Measurements from ENCODE around the gene LINGO1.

Gene LINGO1

GRCh38 chr15:77656294-77656693 lies 23.6 kb upstream of the LINGO1 start:
- no peak for DNase-seq (ENCODE audit: low read depth, low spot score)

- DNase-seq (ENCODE audit: low read depth, low spot score): no peak
These were observed 22.3 kb upstream of the LINGO1 start for GRCh38 chr15:77654975-77655374.

- no peak for DNase-seq (ENCODE audit: low read depth, low spot score)
These were observed 21.2 kb upstream of the LINGO1 start for GRCh38 chr15:77653832-77654480.

DNA sequence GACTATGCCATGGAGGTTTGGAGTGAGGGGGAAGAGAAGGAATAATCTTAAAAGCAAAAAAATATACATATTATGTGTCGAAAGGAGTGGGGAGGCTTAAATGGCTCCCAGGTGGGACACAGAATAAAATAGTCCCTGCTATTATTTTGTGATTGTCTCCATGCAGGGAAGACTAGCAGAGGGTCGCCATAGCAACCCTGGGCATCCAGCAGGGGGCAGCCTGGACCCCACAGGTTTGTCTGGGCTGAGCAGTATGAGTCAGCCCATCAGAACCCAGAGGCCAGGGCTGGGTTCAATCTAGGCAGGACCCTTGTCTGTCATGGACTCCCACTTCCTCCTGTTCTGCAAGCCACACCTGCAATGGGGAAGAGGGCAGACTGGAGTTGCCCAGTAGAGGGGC lies 17.6 kb upstream of the LINGO1 start:
- no peak for DNase-seq (ENCODE audit: low read depth, low spot score)

GRCh38 chr15:77649610-77650009 lies 16.9 kb upstream of the LINGO1 start:
- DNase-seq (ENCODE audit: low read depth, low spot score): no peak

DNA sequence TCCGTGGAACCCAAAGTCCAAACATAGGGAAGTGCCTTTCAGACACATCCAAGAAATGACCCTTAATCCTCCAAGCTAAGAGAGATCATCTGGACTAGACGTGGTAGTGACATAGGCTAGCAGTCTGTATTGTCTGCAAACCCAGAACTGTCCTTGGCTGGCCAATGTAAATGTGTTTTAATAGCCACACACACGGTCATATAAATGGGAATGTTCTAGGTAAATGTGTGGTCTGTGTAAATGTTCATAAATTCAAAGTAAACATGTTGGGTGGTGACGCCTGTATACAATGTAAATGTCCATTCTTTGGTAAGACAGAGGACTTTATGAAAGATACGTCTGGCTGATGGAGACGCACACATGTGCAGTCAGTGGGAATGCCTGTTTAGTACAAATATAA lies 16.3 kb upstream of the LINGO1 start:
- DNase-seq (ENCODE audit: low read depth, low spot score): no peak

- no peak for DNase-seq (ENCODE audit: low read depth, low spot score)
These were observed 15.2 kb upstream of the LINGO1 start for GRCh38 chr15:77647961-77648360.

- no peak for DNase-seq (ENCODE audit: low read depth, low spot score)
These were observed 13.5 kb upstream of the LINGO1 start for GRCh38 chr15:77646104-77646694.

DNA sequence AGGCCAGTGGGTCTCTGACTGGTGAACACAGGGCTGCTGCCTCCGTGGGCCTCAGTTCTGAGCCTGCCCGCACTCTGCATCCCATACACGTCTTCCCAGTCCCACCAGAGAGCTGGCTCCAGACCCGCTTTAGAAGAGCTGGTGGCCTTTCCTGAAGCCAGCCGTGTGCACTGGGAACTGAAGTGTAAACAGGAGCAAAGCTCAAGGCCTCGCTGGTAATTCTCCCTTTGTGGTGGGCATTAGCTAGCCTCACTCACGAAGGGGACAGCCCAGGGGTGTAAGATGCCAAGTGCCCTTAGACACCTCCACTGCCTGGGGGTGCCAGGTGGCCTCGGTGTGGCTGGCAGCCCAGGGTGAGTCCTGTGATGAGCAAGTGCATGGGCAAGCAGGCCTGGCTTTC lies 12.9 kb upstream of the LINGO1 start:
- no peak for DNase-seq (ENCODE audit: low read depth, low spot score)

DNA sequence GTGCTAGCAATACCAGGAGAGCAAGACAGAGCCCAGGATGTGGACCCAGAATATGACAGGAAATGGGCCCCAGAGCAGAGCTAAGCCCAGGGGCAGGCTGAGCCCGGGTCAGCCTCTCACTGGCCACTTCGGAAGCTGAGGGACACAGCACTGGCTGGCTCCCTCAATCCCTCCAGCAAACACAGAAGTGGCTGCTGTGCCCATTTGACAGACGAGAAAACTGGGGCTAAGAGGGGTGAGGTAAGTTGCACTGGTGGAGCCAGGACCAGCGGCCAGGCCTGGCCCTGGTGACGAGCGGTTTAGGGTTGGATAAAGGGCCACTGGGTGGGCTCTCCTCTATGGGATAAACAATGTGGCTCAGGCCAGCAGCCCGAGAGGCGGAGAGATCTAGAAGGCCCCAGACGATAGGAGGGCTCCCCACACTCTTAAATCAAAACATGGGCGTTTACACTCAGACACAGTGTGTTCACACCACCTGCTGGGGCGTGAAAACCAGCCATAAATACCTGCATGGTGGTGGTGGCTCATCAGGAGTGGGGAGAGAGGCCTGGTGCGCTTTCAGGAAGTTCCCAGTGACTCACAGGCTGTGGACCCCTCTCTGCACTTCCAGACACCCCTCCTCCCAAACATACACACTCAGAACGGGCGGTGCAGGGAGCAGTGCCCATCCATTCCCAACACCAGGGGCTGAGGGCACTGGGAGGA lies 12.0 kb upstream of the LINGO1 start:
- no peak for DNase-seq (ENCODE audit: low read depth, low spot score)

- DNase-seq (ENCODE audit: low read depth, low spot score): no peak
These were observed 11.1 kb upstream of the LINGO1 start for GRCh38 chr15:77643764-77644163.

DNA sequence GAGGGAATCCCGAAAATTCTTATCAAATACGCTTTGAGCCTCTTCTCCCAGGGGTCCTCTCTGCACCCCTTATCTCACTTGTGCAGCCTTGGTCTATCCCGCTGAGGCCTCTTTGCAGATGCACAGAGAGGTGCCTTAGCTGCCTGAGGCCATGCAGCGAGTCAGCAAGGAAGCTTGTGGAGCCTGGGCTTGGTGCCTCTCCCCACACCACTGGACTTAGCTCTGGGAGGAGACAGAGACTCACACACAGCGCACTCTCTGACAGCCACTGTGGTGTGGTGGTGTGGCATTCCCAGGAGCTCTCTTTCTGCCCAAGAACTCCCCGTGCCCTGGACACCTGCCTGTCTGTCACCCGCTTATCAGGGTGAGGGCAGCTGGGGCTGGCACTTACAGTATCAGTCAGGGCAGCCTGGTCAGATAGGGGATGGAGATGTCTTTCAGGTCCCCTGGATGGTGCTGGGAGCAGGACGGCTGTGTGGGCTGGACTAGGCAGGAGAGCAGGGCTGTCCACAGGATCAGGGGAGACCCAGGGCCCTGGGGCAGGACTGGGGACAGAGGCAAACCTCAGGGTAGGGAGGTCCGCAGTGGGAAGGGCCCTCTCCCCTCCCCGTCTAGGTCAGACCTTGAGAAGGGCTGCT lies 10.2 kb upstream of the LINGO1 start:
- no peak for DNase-seq (ENCODE audit: low read depth, low spot score)

- no peak for DNase-seq (ENCODE audit: low read depth, low spot score)
These were observed 9.3 kb upstream of the LINGO1 start for GRCh38 chr15:77641999-77642398.

- no peak for DNase-seq (ENCODE audit: low read depth, low spot score)
These were observed 7.9 kb upstream of the LINGO1 start for GRCh38 chr15:77640615-77641014.

GRCh38 chr15:77639431-77639830 lies 6.7 kb upstream of the LINGO1 start:
- no peak for DNase-seq (ENCODE audit: low read depth, low spot score)

- no peak for DNase-seq (ENCODE audit: low read depth, low spot score)
These were observed 5.4 kb upstream of the LINGO1 start for GRCh38 chr15:77637851-77638692.

DNA sequence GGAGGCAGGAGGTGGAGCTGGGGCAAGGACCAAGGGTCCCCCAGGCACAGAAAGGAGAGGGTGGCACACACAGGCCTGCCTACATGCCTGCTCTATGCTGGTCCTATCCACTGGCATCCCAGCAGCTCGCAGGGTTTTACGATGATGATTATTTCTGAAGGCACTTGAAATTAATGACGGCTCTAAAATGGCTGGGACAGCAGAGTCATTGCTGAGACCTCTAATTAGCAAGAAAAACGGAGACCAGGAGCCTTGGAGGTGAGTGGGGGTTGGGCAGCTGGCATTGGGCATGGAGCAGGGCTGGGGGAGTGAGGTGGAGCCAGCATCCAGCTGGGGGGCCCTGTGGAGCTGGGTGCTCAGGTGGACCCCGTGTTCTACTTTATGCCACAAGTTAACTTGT lies 3.5 kb upstream of the LINGO1 start:
- no peak for DNase-seq (ENCODE audit: low read depth, low spot score)

- DNase-seq (ENCODE audit: low read depth, low spot score): peak; percentile 3
These were observed 1.7 kb upstream of the LINGO1 start for GRCh38 chr15:77634266-77634962.

DNA sequence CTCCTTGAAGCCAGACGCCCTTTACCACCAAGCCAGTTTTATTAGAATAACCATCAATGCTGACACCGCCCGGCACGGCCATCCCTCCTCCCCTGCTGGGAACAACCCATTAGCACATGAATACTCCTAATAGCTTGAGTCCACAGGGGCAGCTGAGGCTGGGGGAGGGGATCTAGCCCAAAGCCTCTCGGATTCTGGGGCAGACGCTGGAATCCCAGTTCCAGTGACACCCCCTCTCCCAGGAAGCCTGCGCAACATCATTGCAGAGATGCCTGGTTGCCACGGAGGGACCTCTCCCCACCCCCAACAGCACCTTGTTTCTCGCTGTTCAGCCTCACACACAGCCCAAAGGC lies 1.2 kb upstream of the LINGO1 start:
- no peak for DNase-seq (ENCODE audit: low read depth, low spot score)

DNA sequence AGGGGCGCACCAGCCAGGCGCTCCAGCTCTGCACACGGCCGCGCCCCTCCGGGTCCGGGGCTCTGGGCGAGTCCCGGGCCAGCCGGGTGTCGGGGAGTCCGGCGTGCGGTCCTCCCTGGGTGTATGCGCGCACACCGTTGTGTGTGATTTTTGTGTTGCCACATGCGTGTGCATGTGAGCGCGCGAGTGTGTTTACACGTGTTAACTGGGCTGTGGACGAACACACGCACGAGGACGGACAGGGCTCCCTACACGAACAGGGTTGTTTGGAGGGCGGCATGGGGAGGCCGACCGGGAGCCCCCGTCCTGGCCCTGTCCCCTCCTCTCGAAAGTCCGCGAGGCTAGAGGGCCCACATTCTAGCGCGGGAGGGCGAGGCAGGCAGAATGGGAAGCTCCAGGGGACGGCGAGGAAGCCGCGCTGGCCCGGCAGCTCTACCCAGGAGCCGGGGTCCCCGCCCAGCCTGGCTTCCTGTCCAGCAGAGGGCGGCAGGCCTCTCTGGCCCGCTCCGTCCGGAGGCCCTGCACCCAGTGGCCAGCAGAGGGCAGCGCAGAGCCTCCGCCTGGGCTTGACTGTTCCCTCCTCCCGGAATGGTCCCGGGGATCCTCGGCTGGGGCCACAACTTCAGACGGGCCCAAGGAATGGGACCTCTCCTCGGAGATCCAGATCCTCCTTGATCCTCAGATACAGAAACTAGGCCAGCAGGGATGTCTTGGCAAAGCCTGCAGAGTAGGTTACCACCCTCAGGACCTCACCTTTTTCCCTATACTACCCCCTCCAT lies 611 bp upstream of the LINGO1 start:
- peak; percentile 50 for DNase-seq (ENCODE audit: low read depth, low spot score)

Measured in smooth muscle cell of the brain vasculature (primary cell).